SW 1271 (cell line): ENCODE data around the gene MEAK7.
A peak's percentile ranks its signal among the peaks of the same experiment; 100 is the strongest.
"Not testable (repeated sequence)": the region's sequence is repeated elsewhere in the genome, so short reads cannot be mapped to it uniquely, and the experiment has no call there.

Experiments
- DNase-seq, 2 experiments: peaks; one replicate each; lab custom pipeline; 2025; lab: John Stamatoyannopoulos, UW

Gene MEAK7

DNA sequence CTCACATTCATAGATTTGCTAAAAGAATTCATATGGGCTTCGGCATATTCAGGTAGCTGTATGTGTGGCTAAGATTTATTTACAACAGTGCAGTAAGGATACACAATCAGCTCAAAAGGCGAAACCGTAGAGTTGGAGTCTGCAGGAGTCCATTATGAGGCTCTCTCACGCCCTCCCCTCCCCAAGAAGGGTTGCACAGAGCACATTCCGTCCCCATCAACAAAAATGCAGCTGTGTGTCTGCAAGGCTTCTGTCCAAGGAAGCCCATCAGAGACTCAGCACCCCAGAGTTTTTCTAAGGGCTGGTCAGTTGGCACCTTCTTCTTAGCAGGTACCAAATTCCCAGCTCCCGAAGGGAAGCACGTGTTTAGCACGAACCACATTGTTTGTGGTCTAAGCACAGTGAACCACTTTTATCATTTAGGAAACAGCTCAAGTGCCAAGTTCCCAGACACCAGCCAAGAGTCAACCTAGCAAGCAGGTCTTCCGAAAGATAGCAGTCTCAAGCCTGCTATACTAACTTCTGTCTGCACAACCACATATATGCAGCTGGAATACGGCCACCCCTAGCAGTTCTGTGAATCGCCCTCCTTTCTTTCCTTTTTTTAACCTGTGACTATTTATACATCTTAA, 28.5 kb upstream of the MEAK7 start:
- no peak for DNase-seq

DNA sequence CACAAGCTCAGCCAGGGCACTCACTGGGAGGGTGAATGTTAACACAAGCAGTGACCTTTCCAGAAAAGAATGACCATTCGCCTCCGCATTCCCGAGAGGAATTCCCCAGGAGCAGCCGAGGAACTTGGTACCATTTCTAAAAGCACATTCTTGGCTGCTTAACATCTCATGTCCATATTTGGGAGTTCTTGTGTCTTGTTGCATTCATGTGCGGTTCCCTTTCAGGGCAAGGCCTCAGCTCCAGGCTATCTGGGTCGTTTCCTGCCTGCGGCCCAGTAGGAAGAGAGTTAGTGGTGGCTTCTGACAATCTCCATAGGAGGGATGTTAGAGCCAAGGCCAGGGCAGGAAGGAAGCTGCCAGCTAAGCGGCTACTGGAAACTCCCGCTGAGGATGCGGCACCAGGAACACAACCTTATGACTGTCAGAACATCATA, 27.8 kb upstream of the MEAK7 start:
- peak; percentile 81 to 95 for DNase-seq

DNA sequence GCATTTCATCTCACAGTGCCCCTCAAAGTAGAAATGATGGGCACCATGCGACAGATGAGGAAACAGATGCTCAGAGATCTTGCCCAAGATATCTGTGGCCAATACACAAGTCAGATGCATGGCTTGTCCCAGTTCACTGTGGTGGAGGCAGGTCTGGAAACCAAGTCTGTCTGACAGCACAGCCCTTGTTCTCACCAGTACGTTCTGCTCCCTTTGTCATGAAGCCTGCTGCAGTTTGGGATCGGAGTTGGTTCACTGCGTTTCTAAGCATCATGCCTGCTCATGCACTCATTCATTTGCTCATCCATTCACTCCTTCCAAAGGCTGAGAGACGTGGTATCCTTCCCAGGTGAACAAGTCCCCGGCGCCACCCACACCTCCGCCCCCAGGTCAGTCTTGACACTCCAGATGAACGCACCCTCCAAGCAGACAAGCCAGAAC, 27.2 kb upstream of the MEAK7 start:
- no peak for DNase-seq

DNA sequence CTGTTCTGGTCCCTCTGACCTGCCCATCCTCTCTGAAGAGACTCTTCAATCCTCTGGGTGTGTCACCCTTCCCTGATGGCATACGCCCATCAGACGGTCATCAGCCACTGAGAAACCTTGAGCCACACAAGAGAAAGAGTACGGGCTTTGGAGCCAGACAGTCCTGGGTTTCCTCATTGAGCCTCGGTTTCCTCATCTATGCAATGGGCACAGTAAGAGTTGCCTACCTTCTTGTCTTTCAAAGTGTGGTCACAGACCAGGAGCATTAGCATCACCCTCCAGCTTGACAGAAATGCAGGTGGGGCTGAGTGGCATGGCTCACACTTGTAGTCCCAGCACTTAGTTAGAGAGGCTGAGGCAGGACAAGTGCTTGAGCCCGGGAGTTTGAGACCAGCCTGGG, 26.1 kb upstream of the MEAK7 start:
- DNase-seq = no peak

DNA sequence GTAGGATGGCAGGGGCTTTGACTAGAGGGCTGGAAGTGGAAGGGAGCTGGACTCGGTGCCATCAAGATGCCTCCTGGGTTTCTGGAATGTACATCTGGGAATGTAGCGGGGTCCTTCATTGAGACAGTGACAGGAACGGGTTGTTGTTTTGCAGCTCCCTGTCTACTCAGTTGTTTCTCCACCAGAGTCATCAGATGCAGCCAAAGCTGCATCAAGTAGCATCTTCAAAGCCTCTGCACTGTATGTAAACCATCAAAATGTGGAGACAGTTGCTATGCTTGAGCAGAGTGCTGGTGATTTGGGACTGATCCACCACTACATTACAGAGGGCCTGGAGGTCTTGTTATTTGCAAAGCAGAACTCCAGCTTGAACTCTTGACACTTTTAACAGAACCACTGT, 25.1 kb upstream of the MEAK7 start:
- no peak for DNase-seq

DNA sequence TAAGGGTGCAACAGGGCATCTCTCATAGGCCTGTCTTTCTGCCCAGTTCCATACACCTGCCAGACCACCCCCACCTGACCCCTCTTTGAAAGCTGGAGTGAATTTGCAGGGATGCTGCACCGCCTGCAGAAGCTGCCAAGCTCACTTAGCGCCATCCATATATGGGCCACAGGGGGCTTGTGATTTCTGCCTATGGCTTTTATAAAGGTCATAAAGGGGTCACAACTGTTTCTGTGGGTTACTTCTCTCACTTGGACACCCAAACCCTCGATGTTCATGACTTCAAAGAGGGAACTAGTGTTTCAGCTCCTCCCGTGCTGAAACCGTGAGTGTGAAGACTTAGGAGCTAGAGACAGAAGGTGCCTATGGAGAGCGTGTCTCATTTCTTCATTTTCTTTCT, 23.9 kb upstream of the MEAK7 start:
- DNase-seq = no peak

DNA sequence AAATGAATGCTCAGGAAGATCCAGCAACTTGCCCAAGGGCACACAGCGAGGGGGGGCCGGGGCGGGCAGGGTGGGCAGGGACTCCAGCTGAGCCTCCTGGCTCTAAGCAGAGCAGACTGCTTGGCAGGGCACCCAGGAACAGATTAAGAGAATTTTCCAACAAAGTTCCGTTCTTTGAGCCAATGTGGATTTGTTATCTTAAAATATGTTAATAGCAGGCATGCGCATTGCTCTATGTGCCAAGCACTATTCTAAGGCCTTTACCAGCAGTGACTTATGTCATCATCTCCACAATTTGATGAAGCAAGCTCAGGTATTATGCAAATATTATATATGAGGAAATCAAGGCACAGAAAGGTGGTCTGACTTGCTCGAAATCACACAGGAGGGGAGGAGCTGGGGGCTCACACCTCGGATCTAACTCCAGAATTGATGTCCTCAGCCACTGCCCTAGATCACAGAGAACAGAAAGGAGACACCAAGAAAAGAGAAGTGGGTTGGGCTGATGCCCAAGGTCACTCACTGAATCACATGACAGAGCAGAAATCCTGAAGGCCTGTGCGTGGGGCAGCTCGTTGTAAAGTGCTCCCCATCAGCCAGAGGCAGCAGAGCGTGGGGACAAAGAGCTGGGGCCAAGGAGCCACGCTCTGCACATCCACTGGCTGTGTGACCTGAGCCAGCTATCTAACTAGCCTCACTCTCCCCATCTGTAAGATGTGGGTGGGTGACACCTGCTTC, 23.2 kb upstream of the MEAK7 start:
- no peak for DNase-seq

DNA sequence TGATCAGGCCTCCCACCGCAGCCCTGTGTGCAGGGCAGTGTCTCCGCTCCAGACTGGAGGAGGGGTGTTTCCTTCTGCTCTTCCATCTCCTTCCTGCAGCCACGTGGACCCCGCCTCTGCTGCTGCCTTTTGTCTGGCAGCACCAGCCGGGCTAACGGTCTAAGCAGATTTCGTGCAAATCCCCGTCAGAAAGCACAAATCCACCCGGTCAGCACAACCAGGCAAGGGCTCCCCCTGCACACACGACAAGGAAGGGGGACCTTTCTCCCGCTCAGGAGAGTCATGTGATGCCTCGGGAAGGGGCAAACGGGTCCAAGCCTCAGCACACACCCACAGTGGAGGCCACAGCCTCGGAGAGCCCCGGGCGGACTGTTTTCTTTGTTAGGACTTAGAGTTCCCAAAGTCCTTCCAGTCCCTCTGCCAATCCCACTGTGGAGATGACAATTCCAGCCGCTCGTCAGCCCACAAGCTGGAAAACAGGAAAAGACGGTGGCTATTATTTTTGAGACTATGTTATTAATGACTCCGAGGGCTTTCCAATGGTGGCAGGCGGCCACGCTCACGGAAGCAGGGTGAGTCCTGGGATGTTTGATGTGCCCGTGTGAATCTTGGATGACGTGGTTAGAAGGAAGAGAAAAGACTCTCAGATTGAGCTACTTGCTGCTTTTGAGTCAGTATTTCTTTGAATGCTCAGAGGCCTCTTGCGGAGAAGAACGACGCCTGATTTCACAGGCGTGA, 22.5 kb upstream of the MEAK7 start:
- no peak for DNase-seq

DNA sequence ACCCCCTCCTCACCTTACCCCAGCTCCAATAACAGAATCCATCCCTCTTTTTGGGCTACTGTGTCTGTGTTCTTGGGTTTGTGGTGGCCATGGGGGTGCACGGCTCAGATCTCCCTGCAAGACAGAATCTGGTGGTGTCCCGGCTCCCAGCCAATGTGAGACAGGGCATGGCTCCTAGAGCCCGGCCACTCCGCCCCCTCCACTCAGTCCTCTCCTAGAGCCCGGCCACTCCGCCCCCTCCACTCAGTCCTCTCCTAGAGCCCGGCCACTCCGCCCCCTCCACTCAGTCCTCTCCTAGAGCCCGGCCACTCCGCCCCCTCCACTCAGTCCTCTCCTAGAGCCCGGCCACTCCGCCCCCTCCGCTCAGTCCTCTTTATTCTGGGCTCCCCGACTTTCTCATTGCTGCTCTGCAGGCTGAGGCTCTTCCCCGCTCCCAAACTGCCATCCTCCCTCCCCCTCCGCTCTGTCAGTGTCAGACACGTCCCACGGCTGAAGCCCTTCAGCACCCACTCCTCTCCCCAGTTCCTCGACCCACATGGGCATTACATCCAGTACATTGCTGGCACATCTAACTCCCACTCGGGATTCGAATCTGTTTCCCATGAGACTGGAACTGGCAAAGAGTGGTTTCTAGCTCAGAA, 20.6 kb upstream of the MEAK7 start:
- DNase-seq = not testable (repeated sequence)

DNA sequence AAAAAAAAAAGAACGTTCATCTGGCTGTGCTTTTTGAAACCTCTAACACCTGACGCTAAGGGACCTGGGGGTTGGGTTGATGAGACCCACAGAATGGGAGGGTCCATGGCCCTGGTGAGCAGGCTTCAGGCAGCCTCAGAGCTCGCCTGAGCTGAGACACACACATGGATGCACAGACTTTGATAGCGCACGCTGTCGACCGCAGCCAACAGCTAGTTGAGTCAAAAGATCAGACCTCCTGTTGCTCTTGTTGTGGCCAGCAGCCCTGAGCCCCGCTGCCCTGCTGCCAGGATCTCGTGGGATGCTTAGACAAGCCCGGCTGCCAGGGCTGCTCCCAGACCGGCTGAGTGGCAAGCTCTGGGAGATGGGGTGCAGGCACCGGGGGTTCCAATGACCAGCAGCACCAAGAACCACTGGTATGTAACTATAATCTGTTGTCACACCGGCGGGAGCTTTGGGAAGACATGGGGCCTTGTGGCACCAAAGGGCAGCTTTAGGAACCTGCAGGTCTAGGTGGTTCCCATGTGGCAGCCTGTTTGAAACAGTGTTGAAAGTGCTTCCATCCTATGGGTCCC, 20.0 kb upstream of the MEAK7 start:
- DNase-seq = no peak

DNA sequence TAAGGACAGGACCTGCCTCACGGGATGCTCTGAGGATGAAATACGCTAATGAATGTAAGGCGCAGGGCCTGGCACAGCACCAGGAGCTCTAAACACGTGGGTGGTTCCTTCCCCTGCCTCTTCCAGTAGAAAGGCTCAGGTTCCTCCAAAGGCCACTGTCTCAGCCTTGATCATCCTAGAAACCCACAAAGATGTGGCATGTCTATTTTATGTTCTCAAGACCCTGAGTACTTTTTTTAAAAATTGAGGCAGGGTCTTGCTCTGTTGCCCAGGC, 17.0 kb upstream of the MEAK7 start:
- no peak for DNase-seq

DNA sequence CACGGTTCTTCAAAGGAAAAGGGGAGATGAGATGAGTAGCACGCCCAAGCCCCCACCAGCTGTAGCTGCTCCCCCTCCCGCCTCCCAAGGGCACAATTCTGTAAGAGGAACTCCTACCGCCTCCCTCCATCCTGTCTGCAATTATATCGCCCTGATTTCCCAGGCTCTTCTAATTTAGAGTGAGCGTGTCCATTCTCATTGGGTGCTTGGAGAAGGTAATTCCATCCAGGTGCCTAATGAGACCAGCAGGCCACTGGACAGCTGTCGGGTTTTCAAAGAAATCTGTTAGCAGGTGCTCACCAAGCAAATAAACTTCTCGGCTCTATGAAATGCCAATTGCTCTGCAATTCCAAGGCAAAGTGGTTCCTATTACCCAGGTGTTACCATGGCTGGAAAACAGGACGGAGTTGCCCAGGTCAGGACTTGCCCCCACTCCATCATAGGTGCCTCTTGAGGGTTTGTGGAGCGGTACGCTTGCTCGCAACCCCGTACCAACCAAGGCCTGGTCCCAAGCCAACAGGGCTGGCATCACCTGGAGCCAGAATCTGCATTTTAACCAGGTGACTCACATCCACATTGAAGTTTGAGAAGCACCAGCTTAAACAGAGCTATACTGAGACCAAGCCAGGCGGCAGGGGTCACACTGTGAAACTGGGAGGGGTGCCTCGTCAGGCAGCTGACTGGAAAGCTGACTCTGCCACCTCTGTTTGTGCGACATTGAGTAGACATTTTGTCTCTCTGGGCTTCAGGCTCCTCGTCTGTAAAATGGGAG, 16.5 kb upstream of the MEAK7 start:
- no peak for DNase-seq

DNA sequence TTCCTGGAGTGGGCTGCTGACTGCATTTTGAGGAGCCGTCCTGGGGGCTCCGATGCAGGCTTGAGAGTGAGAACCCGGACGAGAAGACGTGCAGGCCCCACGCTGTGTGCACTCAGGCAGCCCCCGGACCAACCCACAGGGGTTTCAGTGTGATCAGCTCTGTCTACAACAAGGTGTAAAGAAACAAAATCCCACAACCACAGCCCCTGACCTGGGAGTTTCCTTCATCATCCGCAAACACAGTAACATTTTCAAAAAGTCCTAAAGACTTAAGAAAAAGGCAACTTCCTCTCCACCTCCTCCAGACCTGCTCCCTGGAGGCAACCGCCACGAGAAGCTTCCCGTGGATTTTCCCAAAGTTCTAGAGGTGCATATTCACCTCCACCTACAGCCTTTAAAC, 15.4 kb upstream of the MEAK7 start:
- no peak for DNase-seq

DNA sequence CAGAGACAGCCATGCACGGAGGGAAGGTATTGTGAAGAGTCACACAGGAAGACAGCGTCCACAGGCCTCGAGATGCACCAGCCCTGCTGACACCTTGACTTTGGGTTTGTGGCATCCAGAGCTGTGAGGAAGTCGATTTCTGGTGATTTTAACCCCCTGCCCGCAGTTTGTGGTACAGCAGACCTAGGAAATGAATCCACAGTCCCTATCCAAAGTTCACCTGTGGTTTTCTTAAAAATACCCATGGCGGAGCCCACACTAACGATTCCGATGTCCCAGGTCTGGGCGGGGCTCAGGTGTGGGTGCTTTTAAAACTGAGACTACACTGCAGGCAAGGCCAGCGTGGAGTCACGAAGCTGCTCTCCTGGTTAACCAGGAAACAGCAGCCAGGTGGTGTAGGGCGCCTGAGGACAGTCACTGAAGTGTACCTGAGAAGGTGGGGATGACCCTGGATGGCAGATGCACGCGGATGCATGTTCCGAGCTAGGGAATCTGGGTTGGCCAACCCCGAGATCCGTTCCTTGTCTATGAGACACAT, 14.4 kb upstream of the MEAK7 start:
- DNase-seq = no peak

DNA sequence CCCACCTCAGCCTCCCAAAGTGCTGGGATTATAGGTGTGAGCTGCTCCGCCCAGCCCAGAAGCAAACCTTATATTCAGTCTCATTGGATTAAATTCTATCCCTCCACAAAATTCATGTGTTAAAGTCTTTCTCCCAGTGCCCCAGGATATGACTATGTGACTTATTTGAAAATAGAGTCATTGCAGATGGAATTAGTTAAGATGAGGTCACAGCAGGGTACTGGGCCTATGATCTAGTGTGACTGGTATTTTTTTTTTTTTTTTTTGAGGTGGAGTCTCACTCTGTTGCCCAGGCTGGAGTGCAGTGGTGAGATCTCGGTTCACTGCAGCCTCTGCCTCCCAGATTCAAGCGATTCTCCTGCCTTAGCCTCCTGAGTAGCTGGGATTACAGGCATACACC, 13.8 kb upstream of the MEAK7 start:
- peak in 1 of 2 experiments; percentile 24 for DNase-seq

DNA sequence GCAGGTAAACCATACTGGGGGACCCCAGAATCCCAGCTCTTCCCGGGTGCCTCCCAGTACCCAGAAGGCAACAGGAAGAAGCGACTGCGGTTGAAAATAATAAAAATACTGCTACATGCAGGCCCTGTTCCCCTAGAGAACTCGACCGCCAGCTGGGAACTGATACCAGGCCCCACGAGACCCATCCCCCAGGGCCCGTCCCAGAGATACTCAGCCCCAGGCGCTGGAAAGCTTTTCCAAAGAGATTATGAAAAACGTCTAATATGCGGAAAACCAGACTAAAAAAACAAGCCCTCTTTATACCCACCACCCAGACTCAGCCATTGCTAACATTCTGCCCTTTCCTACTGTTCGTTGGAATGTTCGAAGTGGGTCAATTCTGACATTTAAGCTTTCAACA, 12.9 kb upstream of the MEAK7 start:
- DNase-seq = no peak

DNA sequence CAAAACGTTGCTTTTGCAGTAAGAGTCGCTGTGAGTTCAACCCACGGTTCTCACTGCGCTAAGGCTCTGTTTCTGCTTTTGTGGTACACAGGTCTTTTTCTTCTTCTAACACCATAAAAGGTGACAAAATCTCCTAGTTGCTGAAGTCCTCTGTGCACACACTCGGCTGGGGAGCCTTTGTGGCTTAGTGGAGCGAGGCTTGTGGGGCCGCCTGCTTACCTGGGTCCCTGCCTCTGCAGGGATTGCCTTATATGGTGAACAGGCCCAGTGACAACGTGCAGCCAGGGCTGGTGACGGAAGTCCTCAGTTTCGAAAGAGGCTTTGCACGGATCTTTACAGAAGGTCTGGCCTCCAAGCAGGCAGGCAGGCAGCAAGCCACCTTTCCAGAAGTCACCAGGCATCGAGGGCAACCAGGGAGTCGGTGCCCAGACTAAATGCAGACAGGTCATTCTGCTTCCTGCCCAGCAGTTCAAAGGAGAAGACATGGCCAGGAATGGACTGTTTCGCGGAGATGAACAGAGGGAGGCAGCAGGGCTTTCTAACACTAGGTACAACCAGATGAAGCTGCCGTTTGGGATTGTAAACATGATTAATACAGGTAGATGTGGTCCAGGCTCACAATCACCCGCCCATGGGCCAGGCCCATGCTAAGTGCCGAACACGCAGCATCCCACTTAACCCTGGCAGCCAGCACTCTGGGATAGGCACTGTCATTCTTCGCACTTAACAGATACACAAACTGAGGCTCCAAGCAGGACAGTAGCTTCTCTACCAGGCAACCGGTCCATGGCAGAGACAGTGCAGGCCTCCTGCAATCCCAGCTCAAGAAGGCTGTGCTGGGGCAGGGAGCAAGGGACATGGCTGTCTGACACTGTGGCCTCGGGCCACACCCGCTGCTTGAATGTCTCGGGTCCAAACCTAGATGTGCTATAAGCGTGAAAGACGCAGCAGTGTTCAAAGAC, 10.7 kb upstream of the MEAK7 start:
- DNase-seq = no peak

DNA sequence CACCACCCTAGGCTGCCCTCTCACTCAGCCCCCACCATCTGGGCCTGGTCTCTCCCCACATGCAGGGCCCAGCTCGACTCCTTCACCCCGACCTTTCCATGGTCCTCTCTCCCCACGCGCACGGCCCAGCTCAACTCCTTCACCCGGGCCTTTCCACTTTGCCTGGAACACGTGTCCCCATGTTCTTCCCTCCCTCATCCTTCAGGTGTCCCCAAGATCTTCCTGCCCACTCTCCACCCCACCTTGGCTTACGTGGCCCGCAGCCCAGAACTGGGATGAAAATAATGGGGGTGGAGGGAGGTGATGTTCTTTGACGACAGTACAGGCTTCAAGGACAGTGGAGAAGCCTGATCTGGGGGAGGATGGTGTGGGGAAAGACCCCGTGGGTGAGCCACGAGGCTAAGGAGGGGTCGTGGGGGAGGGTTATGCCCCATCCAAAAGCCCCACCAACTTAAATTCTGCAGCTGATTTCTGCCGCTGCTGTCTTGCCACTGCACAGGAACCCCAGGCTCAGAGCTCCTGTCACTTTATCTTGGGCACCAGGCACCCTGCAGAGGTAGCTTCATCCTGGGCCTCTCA, 9.9 kb upstream of the MEAK7 start:
- no peak for DNase-seq

DNA sequence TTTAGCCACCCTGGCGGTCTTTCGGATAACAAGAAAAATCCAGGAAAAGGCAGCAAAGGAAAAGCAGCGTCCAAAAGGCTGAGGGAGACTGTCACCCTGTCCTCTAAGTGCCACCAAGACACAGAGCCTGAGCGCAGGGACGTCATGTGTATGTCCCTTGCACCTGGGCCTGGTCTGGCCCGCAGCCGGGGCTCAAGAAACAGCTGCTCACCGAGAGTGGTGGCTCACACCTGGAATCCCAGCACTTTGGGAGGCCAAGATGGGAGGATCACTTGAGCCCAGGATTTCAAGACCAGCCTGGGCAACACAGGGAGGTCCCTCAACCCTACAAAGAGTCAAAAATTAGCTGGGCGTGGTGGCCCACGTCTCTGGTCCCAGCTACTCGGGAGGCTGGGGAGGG, 9.2 kb upstream of the MEAK7 start:
- DNase-seq = no peak

DNA sequence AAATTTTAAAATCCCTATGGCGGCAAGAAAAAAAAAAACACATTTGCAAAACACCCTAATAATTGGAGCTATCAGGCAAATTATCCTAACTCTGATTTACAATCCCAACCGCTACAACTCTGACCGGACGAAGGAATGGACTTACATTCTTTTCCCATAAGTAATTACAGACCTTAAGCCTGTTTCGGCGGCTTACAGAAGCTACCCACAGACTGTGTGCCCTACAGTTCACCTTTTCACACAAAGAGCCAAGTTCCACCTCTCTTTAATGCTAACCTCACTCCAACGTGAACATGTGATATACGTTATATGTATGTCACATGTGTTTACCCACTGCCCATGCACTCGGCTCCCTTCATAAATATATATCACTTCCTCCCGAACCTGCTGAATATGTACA, 8.7 kb upstream of the MEAK7 start:
- DNase-seq = no peak
